GM21526 (cell line): ENCODE results near the gene NUP205.
A peak's percentile ranks its signal among the peaks of the same experiment; 100 is the strongest.

ENCODE experiments used
- ATAC-seq: cut with Tn5 transposase; IDR thresholded peaks from one replicate; pipeline ENCODE4 v1.9.1; 2021; ENCODE audit warnings: moderate library complexity; ENCODE audit not compliant: unreplicated experiment, low FRiP score

The NUP205 gene

GRCh38 chr7:135541029-135541428 lies 16.7 kb upstream of the NUP205 start:
- ATAC-seq: no peak

- no peak for ATAC-seq
Measured at GRCh38 chr7:135550196-135550595, 7.5 kb upstream of the NUP205 start.

GRCh38 chr7:135552148-135552547 lies 5.6 kb upstream of the NUP205 start:
- no peak for ATAC-seq

- no peak for ATAC-seq
Measured at GRCh38 chr7:135553346-135553745, 4.4 kb upstream of the NUP205 start.

- ATAC-seq: peak; percentile 70
Measured at GRCh38 chr7:135558337-135558767, 635 bp downstream of the NUP205 start.

- no peak for ATAC-seq
Measured at GRCh38 chr7:135558881-135559280, 1.2 kb downstream of the NUP205 start.

- no peak for ATAC-seq
Measured at GRCh38 chr7:135560631-135561030, 2.9 kb downstream of the NUP205 start.

- ATAC-seq: no peak
Measured at GRCh38 chr7:135562720-135563119, 5.0 kb downstream of the NUP205 start.

- ATAC-seq: no peak
Measured at GRCh38 chr7:135571834-135572233, 14.1 kb downstream of the NUP205 start.

GRCh38 chr7:135573541-135573940 lies 15.8 kb downstream of the NUP205 start:
- no peak for ATAC-seq

GRCh38 chr7:135575296-135575695 lies 17.6 kb downstream of the NUP205 start:
- ATAC-seq: no peak

- ATAC-seq: no peak
Measured at GRCh38 chr7:135578569-135578968, 20.9 kb downstream of the NUP205 start.

GRCh38 chr7:135584362-135585353 lies 26.9 kb downstream of the NUP205 start:
- ATAC-seq: no peak

- no peak for ATAC-seq
Measured at GRCh38 chr7:135597181-135597925, 39.6 kb downstream of the NUP205 start.

- ATAC-seq: no peak
Measured at GRCh38 chr7:135597926-135598305, 40.2 kb downstream of the NUP205 start.

GRCh38 chr7:135599471-135599870 lies 41.8 kb downstream of the NUP205 start:
- ATAC-seq: no peak

GRCh38 chr7:135600226-135600625 lies 42.5 kb downstream of the NUP205 start:
- no peak for ATAC-seq

GRCh38 chr7:135601182-135601581 lies 43.5 kb downstream of the NUP205 start:
- ATAC-seq: no peak

GRCh38 chr7:135602304-135602703 lies 44.6 kb downstream of the NUP205 start:
- ATAC-seq: no peak

GRCh38 chr7:135616136-135616535 lies 58.4 kb downstream of the NUP205 start:
- ATAC-seq: no peak

- ATAC-seq: no peak
Measured at GRCh38 chr7:135617781-135618180, 60.1 kb downstream of the NUP205 start.
